Neural cell (in vitro differentiated cells): ENCODE measurements around the gene PDCD4. TPM values are rescaled to one million over a fixed set of nuclear protein-coding genes. Genes with fewer than 3 reads are reported as not detected.

Experiments
- H2AFZ ChIP-seq: fragments of 200-600, 300-800 bp; sonication (generic), shearing (Covaris generic); 2 replicates; pipeline ENCODE4 v1.6.0; 2014; ENCODE audit warnings: low read depth, mild to moderate bottlenecking, antibody characterized with exemption, low read length, moderate library complexity
- H3F3A ChIP-seq: fragments of 200-600 bp; shearing (Covaris generic); 2 replicates; pipeline ENCODE4 v1.6.1; 2016; ENCODE audit warnings: mild to moderate bottlenecking, moderate library complexity, mixed read lengths, antibody characterized with exemption, low read length; ENCODE audit not compliant: insufficient read depth, poor library complexity, severe bottlenecking
- H3K27ac ChIP-seq: fragments of 200-600, 300-800 bp; sonication (generic), shearing (Covaris generic); 2 replicates; pipeline ENCODE4 v1.5.1; 2014; ENCODE audit warnings: mild to moderate bottlenecking, low read length, moderate library complexity
- H3K27me3 ChIP-seq: fragments of 300-800, 200-600 bp; sonication (generic), shearing (Covaris generic); 2 replicates; pipeline ENCODE4 v1.6.0; 2014; ENCODE audit warnings: mild to moderate bottlenecking, low read depth, low read length, moderate library complexity; ENCODE audit not compliant: insufficient read depth
- H3K36me3 ChIP-seq: fragments of 300-800, 200-600 bp; sonication (generic), shearing (Covaris generic); 2 replicates; pipeline ENCODE4 v1.5.1; 2014; ENCODE audit warnings: mild to moderate bottlenecking, antibody characterized with exemption, low read length, moderate library complexity; ENCODE audit not compliant: insufficient read depth
- H3K4me2 ChIP-seq: fragments of 300-800, 200-600 bp; sonication (generic), shearing (Covaris generic); 2 replicates; pipeline ENCODE4 v1.6.0; 2014; ENCODE audit warnings: mild to moderate bottlenecking, low read length
- H3K4me3 ChIP-seq: fragments of 300-800, 200-600 bp; sonication (generic), shearing (Covaris generic); 2 replicates; pipeline ENCODE4 v1.5.1; 2014; ENCODE audit warnings: mild to moderate bottlenecking, low read length, moderate library complexity
- H3K79me2 ChIP-seq: fragments of 200-600 bp; shearing (Covaris generic); replicated peaks from 2 replicates; pipeline ENCODE4 v1.6.0; 2014; ENCODE audit warnings: mild to moderate bottlenecking, low read length, moderate library complexity; ENCODE audit not compliant: insufficient read depth
- H3K9ac ChIP-seq: fragments of 300-800, 200-600 bp; sonication (generic), shearing (Covaris generic); 2 replicates; pipeline ENCODE4 v1.6.1; 2016; ENCODE audit warnings: mild to moderate bottlenecking, low read length, mixed read lengths
- H3K9me2 ChIP-seq: fragments of 200-600 bp; shearing (Covaris generic); 2 replicates; pipeline ENCODE4 v1.6.1; 2016; ENCODE audit warnings: mild to moderate bottlenecking, low read length, mixed read lengths; ENCODE audit not compliant: insufficient read depth
- H3K9me3 ChIP-seq: fragments of 200-600, 300-800 bp; sonication (generic), shearing (Covaris generic); 2 replicates; pipeline ENCODE4 v1.6.1; 2016; ENCODE audit warnings: mild to moderate bottlenecking, mixed run types, low read length, moderate library complexity, mixed read lengths
- H4K20me1 ChIP-seq: fragments of 200-600 bp; shearing (Covaris generic); 2 replicates; pipeline ENCODE4 v1.6.1; 2016; ENCODE audit warnings: mild to moderate bottlenecking, mixed run types; ENCODE audit not compliant: insufficient read depth
- CTCF ChIP-seq: fragments of 450-650 bp; IDR thresholded peaks from 2 replicates; pipeline ENCODE4 v1.5.1; 2014; ENCODE audit warnings: antibody characterized with exemption, mild to moderate bottlenecking, moderate library complexity; ENCODE audit not compliant: poor library complexity, severe bottlenecking
- EP300 ChIP-seq: fragments of 450-650 bp; conservative IDR thresholded peaks from 2 replicates; pipeline ENCODE4 v1.6.1; 2014; ENCODE audit warnings: antibody characterized with exemption, mild to moderate bottlenecking, moderate library complexity; ENCODE audit not compliant: poor library complexity, severe bottlenecking
- EZH2 ChIP-seq: fragments of 200-600, 300-800 bp; shearing (Covaris generic), sonication (generic); IDR thresholded peaks from 2 replicates; pipeline ENCODE4 v1.6.1; 2014; ENCODE audit warnings: antibody characterized with exemption, low read length, borderline replicate concordance, mild to moderate bottlenecking; ENCODE audit not compliant: insufficient read depth, poor library complexity, severe bottlenecking
- MXI1 ChIP-seq: fragments of 450-650 bp; conservative IDR thresholded peaks from 2 replicates; pipeline ENCODE4 v1.6.1; 2014; ENCODE audit warnings: antibody characterized with exemption, mild to moderate bottlenecking; ENCODE audit not compliant: poor library complexity, severe bottlenecking
- POLR2AphosphoS5 ChIP-seq: IDR thresholded peaks from 2 replicates; pipeline ENCODE4 v1.6.1; 2012
- RAD21 ChIP-seq: fragments of 450-650 bp; conservative IDR thresholded peaks from 2 replicates; pipeline ENCODE4 v1.6.1; 2014; ENCODE audit warnings: antibody characterized with exemption, mild to moderate bottlenecking, moderate library complexity
- REST ChIP-seq: IDR thresholded peaks from 2 replicates; pipeline ENCODE4 v1.6.1; 2012; ENCODE audit warnings: borderline replicate concordance
- SMC3 ChIP-seq: fragments of 450-650 bp; conservative IDR thresholded peaks from 2 replicates; pipeline ENCODE4 v1.6.1; 2014; ENCODE audit warnings: antibody characterized with exemption, mild to moderate bottlenecking, moderate library complexity; ENCODE audit not compliant: poor library complexity
- TAF1 ChIP-seq: IDR thresholded peaks from 2 replicates; pipeline ENCODE4 v1.6.1; 2012; ENCODE audit warnings: low read depth
- polyA minus RNA-seq: library from RNA; depleted of rRNA, polyadenylated mRNA; stranded (reverse); fragments of >200 nt; gene quantifications from 2 replicates; pipeline ENCODE4 v1.2.3, GENCODE V29; 2014
- polyA plus RNA-seq: library from polyadenylated mRNA; depleted of rRNA; stranded (reverse); fragments of >200 nt; gene quantifications from 2 replicates; pipeline ENCODE4 v1.2.3, GENCODE V29; 2014

Gene PDCD4
- polyA plus RNA-seq (53.1 and 83.5 TPM in 2 replicates), polyA minus RNA-seq (62.6 and 84.4 TPM in 2 replicates)

- Histone ChIP-seq H3K27ac (peak within 1 kb of the TSS; percentile 87), H3K9ac (peak within 1 kb of the TSS; percentile 90), H3F3A (no peaks in the 10 kb centered on the region), H2AFZ (peak within 1 kb of the TSS; percentile 74), H3K27me3 (no peaks in the 10 kb centered on the region), H3K9me3 (no peaks in the 10 kb centered on the region), H3K4me3 (peak within 1 kb of the TSS; percentile 87), H3K79me2 (peaks cover 38% of the 10 kb centered on the region), H3K9me2 (no peaks in the 10 kb centered on the region), H3K4me2 (peak within 1 kb of the TSS; percentile 66), H4K20me1 (no peaks in the 10 kb centered on the region), H3K36me3 (no peaks in the 10 kb centered on the region)
- TF ChIP-seq CTCF (no peak), EZH2 (no peak), REST (peak; percentile 83), TAF1 (no peak), POLR2AphosphoS5 (peak; percentile 93), RAD21 (peak; percentile 41), EP300 (no peak), MXI1 (no peak), SMC3 (peak; percentile 36)
Observed at GRCh38 chr10:110871298-110872084, at the start of gene PDCD4. PDCD4 (plus strand) TSS chr10:110871928; CDS start chr10:110876028, 4,100 bp downstream.

- H3K9me2 ChIP-seq = no peaks in the 10 kb centered on the region
- no peak for TF ChIP-seq MXI1
- TF ChIP-seq EP300 = no peak
- TF ChIP-seq TAF1 = no peak
- TF ChIP-seq CTCF = no peak
- TF ChIP-seq EZH2 = no peak
- no peak for TF ChIP-seq REST
- no peak for TF ChIP-seq RAD21
- TF ChIP-seq POLR2AphosphoS5 = no peak
- TF ChIP-seq SMC3 = no peak
- peak overlapping the region; percentile 100 for H3K27ac ChIP-seq
- no peaks in the 10 kb centered on the region for H4K20me1 ChIP-seq
- H2AFZ ChIP-seq = peak overlapping the region; percentile 36
- H3K27me3 ChIP-seq = no peaks in the 10 kb centered on the region
- no peaks in the 10 kb centered on the region for H3K9me3 ChIP-seq
- H3K9ac ChIP-seq = peak overlapping the region; percentile 78
- H3K4me3 ChIP-seq = peak overlapping the region; percentile 60
- no peaks in the 10 kb centered on the region for H3K79me2 ChIP-seq
- H3K4me2 ChIP-seq = peak overlapping the region; percentile 96
- peaks cover 11% of the 10 kb centered on the region for H3F3A ChIP-seq
- no peaks in the 10 kb centered on the region for H3K36me3 ChIP-seq
Observed at GRCh38 chr10:110822035-110822711, 49.6 kb upstream of the PDCD4 start.
